HL-60 (cell line): ENCODE results near the gene ATF3.

Source experiments
- DNase-seq, 2 experiments: peaks; one replicate each; pipeline ENCODE4 v3.0.0-alpha.2; 2010 to 2020; ENCODE audit warnings: low read depth in 1 of 2, low spot score in 1 of 2
- H3K27ac ChIP-seq: fragments of 250-450 bp; sonication (Bioruptor Pico); replicated peaks from 2 replicates; pipeline ENCODE4 v1.5.1; 2020; ENCODE audit warnings: mild to moderate bottlenecking, moderate library complexity
- H3K27me3 ChIP-seq: fragments of 250-450 bp; sonication (Bioruptor Pico); 2 replicates; pipeline ENCODE4 v1.5.1; 2021; ENCODE audit warnings: mild to moderate bottlenecking, moderate library complexity; ENCODE audit not compliant: insufficient read depth, poor library complexity, severe bottlenecking
- H3K4me3 ChIP-seq: replicated peaks from 2 replicates; pipeline ENCODE4 v1.5.1; 2011; ENCODE audit warnings: mild to moderate bottlenecking, control low read depth, low read length; ENCODE audit not compliant: insufficient read depth
- GABPA ChIP-seq: IDR thresholded peaks from 2 replicates; pipeline ENCODE4 v1.6.1; 2012; ENCODE audit warnings: low read depth
- POLR2AphosphoS5 ChIP-seq: IDR thresholded peaks from 2 replicates; pipeline ENCODE4 v1.6.1; 2012; ENCODE audit warnings: low read depth
- SPI1 ChIP-seq: IDR thresholded peaks from 2 replicates; pipeline ENCODE4 v1.6.1; 2012; ENCODE audit warnings: low read depth, mild to moderate bottlenecking, borderline replicate concordance
- TF ChIP-seq, protein P1 (sequence below): IDR thresholded peaks from one replicate; pipeline ENCODE4 v1.5.1; 2011; ENCODE audit warnings: low read length, control low read depth, inconsistent platforms; ENCODE audit not compliant: insufficient read depth
- TF ChIP-seq, protein P2 (sequence below): IDR thresholded peaks from 2 replicates; pipeline ENCODE4 v1.6.1; 2012; ENCODE audit warnings: low read depth; ENCODE audit not compliant: insufficient replicate concordance

The ATF3 gene

DNA sequence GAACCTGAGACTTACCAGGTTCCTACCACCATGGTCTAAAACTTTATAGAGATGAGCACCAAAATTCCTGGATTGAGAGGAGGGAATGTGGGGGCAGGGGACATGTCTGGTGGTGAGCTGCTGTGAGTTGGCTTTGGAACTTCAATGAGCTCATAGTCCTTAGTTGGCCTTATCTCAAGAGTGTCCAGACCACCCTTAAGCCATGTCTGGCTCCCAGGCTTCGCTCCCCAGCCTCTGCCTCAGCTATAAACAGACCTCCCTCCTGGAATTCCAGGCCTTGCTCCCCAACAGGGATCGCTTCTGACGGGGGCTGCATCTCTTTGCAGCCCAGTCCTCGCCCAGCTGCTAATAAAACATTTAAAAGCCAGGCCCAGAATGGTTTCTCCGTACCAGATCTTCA, 19.5 kb downstream of the ATF3 start:
- H3K4me3 ChIP-seq: no peak overlapping the region
- TF ChIP-seq, protein P1, sequence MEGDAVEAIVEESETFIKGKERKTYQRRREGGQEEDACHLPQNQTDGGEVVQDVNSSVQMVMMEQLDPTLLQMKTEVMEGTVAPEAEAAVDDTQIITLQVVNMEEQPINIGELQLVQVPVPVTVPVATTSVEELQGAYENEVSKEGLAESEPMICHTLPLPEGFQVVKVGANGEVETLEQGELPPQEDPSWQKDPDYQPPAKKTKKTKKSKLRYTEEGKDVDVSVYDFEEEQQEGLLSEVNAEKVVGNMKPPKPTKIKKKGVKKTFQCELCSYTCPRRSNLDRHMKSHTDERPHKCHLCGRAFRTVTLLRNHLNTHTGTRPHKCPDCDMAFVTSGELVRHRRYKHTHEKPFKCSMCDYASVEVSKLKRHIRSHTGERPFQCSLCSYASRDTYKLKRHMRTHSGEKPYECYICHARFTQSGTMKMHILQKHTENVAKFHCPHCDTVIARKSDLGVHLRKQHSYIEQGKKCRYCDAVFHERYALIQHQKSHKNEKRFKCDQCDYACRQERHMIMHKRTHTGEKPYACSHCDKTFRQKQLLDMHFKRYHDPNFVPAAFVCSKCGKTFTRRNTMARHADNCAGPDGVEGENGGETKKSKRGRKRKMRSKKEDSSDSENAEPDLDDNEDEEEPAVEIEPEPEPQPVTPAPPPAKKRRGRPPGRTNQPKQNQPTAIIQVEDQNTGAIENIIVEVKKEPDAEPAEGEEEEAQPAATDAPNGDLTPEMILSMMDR: no peak
- no peak for TF ChIP-seq GABPA
- TF ChIP-seq, protein P2, sequence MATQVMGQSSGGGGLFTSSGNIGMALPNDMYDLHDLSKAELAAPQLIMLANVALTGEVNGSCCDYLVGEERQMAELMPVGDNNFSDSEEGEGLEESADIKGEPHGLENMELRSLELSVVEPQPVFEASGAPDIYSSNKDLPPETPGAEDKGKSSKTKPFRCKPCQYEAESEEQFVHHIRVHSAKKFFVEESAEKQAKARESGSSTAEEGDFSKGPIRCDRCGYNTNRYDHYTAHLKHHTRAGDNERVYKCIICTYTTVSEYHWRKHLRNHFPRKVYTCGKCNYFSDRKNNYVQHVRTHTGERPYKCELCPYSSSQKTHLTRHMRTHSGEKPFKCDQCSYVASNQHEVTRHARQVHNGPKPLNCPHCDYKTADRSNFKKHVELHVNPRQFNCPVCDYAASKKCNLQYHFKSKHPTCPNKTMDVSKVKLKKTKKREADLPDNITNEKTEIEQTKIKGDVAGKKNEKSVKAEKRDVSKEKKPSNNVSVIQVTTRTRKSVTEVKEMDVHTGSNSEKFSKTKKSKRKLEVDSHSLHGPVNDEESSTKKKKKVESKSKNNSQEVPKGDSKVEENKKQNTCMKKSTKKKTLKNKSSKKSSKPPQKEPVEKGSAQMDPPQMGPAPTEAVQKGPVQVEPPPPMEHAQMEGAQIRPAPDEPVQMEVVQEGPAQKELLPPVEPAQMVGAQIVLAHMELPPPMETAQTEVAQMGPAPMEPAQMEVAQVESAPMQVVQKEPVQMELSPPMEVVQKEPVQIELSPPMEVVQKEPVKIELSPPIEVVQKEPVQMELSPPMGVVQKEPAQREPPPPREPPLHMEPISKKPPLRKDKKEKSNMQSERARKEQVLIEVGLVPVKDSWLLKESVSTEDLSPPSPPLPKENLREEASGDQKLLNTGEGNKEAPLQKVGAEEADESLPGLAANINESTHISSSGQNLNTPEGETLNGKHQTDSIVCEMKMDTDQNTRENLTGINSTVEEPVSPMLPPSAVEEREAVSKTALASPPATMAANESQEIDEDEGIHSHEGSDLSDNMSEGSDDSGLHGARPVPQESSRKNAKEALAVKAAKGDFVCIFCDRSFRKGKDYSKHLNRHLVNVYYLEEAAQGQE: no peak
- TF ChIP-seq POLR2AphosphoS5: no peak
- TF ChIP-seq SPI1: no peak
- no peak for DNase-seq
- no peak overlapping the region for H3K27ac ChIP-seq
- no peaks in the 10 kb centered on the region for H3K27me3 ChIP-seq

DNA sequence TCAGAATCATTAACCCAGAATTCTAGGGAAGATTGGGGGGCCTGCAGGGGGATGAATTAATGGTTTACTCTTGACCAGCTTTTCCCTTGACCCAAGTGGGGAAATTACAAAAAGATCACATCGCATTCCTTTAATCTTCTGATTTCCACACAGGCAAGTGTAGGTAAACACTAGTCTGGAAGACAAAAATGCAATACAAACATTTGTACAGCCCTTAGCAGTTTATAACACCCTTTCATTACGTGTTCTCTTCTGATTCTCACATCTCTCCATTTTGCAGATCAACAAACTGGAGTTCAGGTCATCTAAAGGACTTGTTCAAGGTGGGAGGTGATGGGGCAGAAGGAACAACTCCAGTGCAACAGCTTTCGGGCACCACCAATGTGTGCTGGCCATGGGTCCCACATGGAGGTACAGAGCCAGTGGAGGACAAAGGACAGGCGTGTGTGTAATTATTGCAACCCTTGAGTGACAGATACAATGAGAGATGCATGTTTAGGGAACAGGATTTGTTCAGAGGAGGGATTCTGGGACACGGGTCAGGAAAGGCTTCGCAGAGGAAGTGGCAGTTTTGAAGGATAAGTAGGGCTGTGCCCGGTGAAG, 20.4 kb downstream of the ATF3 start:
- no peak for DNase-seq
- Histone ChIP-seq H3K4me3 (no peak overlapping the region), H3K27ac (no peak overlapping the region), H3K27me3 (no peaks in the 10 kb centered on the region)
- TF ChIP-seq SPI1 (no peak), GABPA (no peak), POLR2AphosphoS5 (no peak)
- TF ChIP-seq, protein P1: no peak
- TF ChIP-seq, protein P2: no peak

DNA sequence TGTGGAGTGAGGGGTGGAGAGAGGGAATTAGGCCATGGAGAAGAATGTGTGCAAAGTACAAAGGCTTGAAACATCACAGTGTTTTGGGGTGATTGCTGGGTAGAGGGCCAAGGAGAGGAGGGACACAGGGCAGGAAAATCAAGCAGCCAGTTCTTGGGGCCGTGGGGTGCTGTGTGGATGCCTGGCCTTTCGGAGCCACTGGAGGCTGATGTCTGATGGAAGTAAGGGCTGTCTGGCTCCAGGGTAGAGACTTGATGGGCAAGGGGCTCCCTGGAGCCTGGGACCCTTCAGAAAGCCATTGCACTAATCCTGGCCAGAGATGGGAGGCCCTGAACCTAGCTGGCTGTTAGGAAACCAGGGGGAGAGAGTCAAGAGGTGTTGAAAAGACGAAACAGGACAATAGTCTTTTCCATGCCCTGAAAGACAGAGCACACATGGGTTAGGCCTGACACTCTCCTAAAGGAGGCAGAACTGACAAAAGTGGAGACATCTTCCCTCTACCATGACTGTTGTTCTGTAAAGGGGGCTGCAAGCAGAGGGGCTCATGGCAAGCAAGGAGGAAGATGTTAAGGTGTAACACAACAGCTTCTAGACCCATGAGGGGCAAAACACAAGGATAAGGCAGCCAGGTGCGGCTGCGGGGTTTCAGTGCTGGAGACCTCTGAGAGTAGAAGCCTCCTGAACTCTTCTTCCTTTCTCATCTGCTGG, 21.0 kb downstream of the ATF3 start:
- Histone ChIP-seq H3K27ac (no peak overlapping the region), H3K4me3 (no peak overlapping the region), H3K27me3 (no peaks in the 10 kb centered on the region)
- no peak for DNase-seq
- TF ChIP-seq, protein P2: no peak
- TF ChIP-seq GABPA: no peak
- TF ChIP-seq, protein P1: no peak
- no peak for TF ChIP-seq POLR2AphosphoS5
- TF ChIP-seq SPI1: no peak
